GM12864 (cell line): ENCODE measurements around the gene MGLL.
"Not testable (repeated sequence)": the region's sequence is repeated elsewhere in the genome, so short reads cannot be mapped to it uniquely, and the experiment has no call there.

Experiments used
- DNase-seq: peaks from one replicate; pipeline ENCODE4 v3.0.0-alpha.2; 2011; ENCODE audit warnings: low read depth
- H3K4me3 ChIP-seq: 2 replicates; pipeline ENCODE4 v1.5.1; 2011; ENCODE audit warnings: mild to moderate bottlenecking, low read depth, low read length, control low read depth
- CTCF ChIP-seq: IDR thresholded peaks from 2 replicates; pipeline ENCODE4 v1.5.1; 2011; ENCODE audit warnings: low read depth, mild to moderate bottlenecking, moderate library complexity, low read length, control low read depth, inconsistent platforms; ENCODE audit errors: missing control alignments

MGLL gene

GRCh38 chr3:127708837-127709236, 113.5 kb downstream of the MGLL start:
- no peak overlapping the region for H3K4me3 ChIP-seq
- TF ChIP-seq CTCF: no peak
- no peak for DNase-seq

DNA sequence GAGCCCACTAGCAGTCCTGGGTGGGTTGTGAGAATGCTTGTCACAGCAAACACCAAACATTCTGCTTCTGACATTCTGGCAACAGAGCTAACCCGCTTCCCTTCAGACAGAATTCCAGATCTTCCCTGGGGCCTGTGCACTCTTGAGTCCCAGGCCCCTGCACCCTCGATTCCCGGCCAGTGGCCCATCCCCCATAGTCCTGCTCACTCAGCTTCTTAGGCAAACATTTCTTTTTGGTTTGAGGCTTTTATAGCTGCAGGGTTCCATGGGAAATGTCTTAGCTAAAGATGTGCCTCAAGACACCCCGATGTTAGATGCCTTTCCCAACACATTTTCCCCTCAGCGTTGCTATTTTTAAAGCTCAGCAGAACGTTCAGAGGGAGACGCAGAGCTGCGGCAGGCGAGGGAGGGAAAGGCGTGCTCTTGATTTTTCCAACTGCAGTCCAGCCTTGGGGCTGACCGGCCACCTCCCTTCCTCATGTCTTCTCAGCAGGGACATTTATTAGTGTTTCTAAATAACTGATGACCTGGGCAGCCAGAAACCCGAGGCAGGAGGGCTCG, 114.4 kb downstream of the MGLL start:
- no peak for TF ChIP-seq CTCF
- no peak for DNase-seq
- no peak overlapping the region for H3K4me3 ChIP-seq

GRCh38 chr3:127706785-127707351, 115.4 kb downstream of the MGLL start:
- no peak for TF ChIP-seq CTCF
- H3K4me3 ChIP-seq: no peak overlapping the region
- DNase-seq: no peak

DNA sequence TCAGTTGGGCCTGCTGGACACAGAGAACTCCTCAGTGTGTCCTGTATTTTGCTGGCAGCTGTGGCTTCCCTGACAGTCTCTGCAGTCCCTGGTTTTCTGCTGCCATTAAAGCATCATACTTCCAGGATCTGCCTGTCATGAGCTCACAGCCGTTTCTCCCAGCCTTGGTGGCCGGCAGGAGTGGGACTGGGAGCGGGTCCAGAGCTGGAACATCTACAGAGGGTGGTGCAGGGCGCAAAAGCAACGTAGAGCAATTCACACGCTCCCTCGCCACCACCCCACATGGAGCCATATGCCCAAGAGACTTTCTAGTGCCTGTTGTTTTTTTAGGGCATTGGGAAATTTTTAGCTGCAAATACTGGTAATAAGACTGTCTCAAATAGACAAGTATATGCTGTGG, 116.0 kb downstream of the MGLL start:
- no peak for TF ChIP-seq CTCF
- H3K4me3 ChIP-seq: no peak overlapping the region
- no peak for DNase-seq

GRCh38 chr3:127704840-127705239, 117.5 kb downstream of the MGLL start:
- not testable (repeated sequence) for H3K4me3 ChIP-seq, DNase-seq

DNA sequence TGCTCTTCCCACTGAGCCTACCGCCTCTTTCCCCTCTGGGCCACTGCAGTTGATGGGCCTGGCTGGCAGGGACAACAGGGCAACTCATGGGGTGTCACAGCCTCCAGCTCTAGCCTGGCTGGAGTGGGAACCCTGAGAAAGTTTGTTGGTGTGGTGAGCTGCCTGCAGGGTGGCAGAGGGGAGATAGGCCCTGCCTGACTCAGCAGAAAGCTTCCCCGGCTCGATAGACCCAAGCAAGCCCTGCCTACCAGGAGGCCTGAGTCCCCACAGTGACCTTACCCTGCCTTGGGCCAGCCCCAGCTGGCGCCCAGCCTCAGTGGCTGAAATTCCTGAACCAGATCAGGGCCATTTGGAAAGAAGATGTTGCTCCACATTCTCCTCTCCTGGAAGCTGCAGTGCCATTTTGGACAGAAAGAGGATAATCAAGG, 120.2 kb downstream of the MGLL start:
- DNase-seq: no peak
- TF ChIP-seq CTCF: no peak
- H3K4me3 ChIP-seq: no peak overlapping the region

DNA sequence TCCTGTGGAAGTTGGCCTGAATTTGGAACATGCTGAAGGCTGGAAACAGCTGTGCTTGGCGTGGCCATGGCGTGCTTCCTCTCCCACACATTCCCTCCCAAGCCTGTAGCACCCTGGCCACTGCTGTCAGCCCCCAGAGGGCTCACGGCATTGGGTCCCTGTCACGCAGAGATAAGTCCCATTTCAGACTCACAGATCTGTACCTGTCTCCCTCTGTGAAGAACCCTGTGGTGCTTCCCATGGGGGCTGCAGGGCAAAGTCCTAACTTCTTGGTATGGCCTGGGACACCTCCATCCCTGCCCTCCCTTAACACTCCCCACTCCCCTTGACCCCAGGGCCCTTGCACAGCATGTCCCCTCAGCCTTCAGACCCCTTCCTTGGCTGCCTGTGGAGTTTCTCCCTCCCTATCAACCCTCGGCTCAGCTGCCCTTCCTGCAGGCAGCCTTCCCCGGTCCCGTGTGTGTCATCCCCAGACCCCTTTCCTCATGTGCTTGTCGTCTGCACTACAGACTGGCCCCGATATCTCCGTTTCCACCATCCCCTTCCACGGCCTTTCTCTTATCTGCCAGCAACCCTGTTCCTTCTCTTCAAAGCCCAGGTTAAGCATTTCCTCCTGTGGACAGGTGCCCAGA, 120.9 kb downstream of the MGLL start:
- DNase-seq: no peak
- H3K4me3 ChIP-seq: no peak overlapping the region
- no peak for TF ChIP-seq CTCF
